Heart left ventricle (tissue), 16 donors: ENCODE measurements around the gene ATP9B. TPM values are rescaled to one million over a fixed set of nuclear protein-coding genes. Genes with fewer than 3 reads are reported as not detected.

Experiments
- ATAC-seq, 4 donors: fragments of 200-7000 bp; cut with Tn5 transposase; one replicate each; pipeline ENCODE4 v1.9.1; 2020 to 2022; ENCODE audit warnings: moderate library complexity in 4 of 4, mild to moderate bottlenecking in 3 of 4, moderate number of reproducible peaks in 1 of 4
- DNase-seq, 5 donors: peaks; one replicate each; pipeline ENCODE4 v3.0.0-alpha.2; 2020
- H3K27ac ChIP-seq, 12 donors: fragments of 200-600 bp; sonication (generic) in 4 of 12; one replicate each; pipeline versions ENCODE4 v1.5.0 to v1.8.0; 2016 to 2022; ENCODE audit warnings: mild to moderate bottlenecking in 2 of 12
- H3K27me3 ChIP-seq, 9 donors: fragments of 200-600 bp; sonication (generic) in 2 of 9; one replicate each; pipeline versions ENCODE4 v1.5.1 to v1.8.0; 2016 to 2022; ENCODE audit warnings: mild to moderate bottlenecking in 3 of 9
- H3K36me3 ChIP-seq, 9 donors: fragments of 200-600 bp; sonication (generic) in 2 of 9; one replicate each; pipeline versions ENCODE4 v1.5.0 to v1.8.0; 2018 to 2022; ENCODE audit warnings: mild to moderate bottlenecking in 2 of 9
- H3K4me1 ChIP-seq, 12 donors: fragments of 200-600 bp; sonication (generic) in 4 of 12; one replicate each; pipeline versions ENCODE4 v1.5.0 to v1.8.0; 2016 to 2022; ENCODE audit warnings: mild to moderate bottlenecking in 3 of 12
- H3K4me3 ChIP-seq, 12 donors: fragments of 200-600 bp; sonication (generic) in 4 of 12; one replicate each; pipeline versions ENCODE4 v1.5.0 to v1.8.0; 2017 to 2022; ENCODE audit warnings: mild to moderate bottlenecking in 9 of 12, moderate library complexity in 4 of 12
- H3K9me3 ChIP-seq, 12 donors: fragments of 200-600 bp; sonication (generic) in 4 of 12; one replicate each; pipeline versions ENCODE4 v1.5.0 to v1.8.0; 2016 to 2022; ENCODE audit warnings: mild to moderate bottlenecking in 1 of 12
- POLR2A ChIP-seq, 2 donors: fragments of 450-650 bp; IDR thresholded peaks; one replicate each; pipeline ENCODE4 v1.6.1; 2017; ENCODE audit warnings: antibody characterized with exemption in 2 of 2, mild to moderate bottlenecking in 2 of 2, moderate library complexity in 2 of 2
- WGBS, 4 donors: extraction: QIAGEN DNeasy Blood & Tissue Kit in 2 of 4; methylation state at CpG; one replicate each; pipeline versions ENCODE4 v1.1.5 to v1.1.7; 2013 to 2018; 5-methylcytosine and 5-hydroxymethylcytosine counted together
- intact Hi-C, 10 donors: fragments of 100-400 bp; cut with DNase I; formaldehyde crosslinking; loops; one replicate each; pipeline versions ENCODE4 v1.11.1 to v1.14.2; 2022
- polyA plus RNA-seq, 2 donors: library from polyadenylated mRNA; stranded (reverse); fragments of 200-250 nt; gene quantifications; one replicate each; pipeline ENCODE4 v1.2.3, GENCODE V29; 2013
- total RNA-seq, 9 donors: library from RNA; depleted of rRNA in 2 of 9; stranded (reverse); fragments of >200 nt in 2 of 9; fragmentation: NEBNext Ultra II Directional in 3 of 9; extraction: Animal tissue kit (Norgen Biotek cat#: 25700) in 3 of 9; gene quantifications; one replicate each; pipeline versions ENCODE4 v1.1.0 to v1.2.4, GENCODE V29; 2016 to 2023
- TF ChIP-seq, protein P1 (sequence below), 12 donors: fragments of 200-600 bp; sonication (generic) in 4 of 12; IDR thresholded peaks; one replicate each; pipeline versions ENCODE4 v1.5.0 to v1.8.0; 2018 to 2022; ENCODE audit warnings: antibody characterized with exemption in 12 of 12, mild to moderate bottlenecking in 5 of 12
- donor health status: ischemic (EF 13 %, LVEDD 7.1; RV severe dilation, severe dysfunction).
- donor health status: healthy with polysubstance abuse.
- donor health status: DM: no; HTN: yes; CAD: no.
- donor health status: DM: no; HTN: no; CAD: no.
- donor health status: ischemic (EF 25% LVEDD 6.9; RV normal size, moderate dysfunction).
- donor health status: ischemic (EF 25% LVEDD 5.7; RV mildly dilated, moderate dysfunction).
- donor health status: healthy.
- donor health status: DM: yes; HTN: yes; CAD: no.
- donor health status: ischemic (EF 35%, LVEDD 5.7; RV mildly dilated, moderate dysfunction).
- donor health status: nonischemic (EF 11% LVEDD 7.7; RV severe dilation, severe dysfunction).
- donor health status: DM: yes; HTN: yes; CAD: no.
- donor health status: PGD.
- donor health status: ischemic (EF 29% LVEDD 5.4; RV normal size, mild dysfunction).
- donor health status: nonischemic (EF 23%, LVEDD 6.1; RV moderate dilation, normal function).

The ATP9B gene
- total and polyA plus RNA-seq, 11 donors = 7.4 to 23.9 (median 12.8) TPM

DNA sequence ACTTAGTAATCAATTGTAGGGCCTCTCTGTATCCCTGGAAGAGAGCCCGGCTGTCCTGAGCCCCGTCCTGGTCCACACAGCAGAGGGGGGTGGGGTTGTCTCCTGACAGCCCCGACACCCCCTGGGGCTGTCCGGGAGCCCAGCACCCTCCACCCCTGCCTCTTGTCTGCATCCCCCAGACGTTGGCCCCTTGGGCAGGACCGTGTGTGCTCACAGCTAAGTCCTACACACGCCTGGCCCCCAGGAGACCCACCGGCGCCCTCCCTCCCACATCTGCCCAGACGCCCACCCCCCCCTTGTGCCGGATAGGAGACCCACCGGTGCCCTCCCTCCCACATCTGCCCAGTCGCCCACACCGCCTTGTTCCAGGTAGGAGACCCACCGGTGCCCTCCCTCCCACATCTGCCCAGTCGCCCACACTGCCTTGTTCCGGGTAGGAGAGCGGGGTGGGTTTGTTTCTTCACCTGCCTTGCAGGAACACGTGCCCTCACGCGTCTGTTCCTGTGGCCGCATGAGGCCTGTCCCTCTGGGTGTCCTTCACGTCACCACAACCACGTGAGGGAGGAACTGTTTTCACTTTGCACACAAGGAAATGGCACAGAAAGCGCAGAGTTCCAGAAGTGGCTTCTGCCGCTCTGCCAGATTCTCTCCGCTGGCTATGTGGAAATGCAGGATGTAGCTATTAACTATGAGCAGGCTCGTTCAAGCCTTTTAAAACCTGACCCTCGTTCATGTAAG, 265.5 kb downstream of the ATP9B start:
- H3K9me3 ChIP-seq = no peaks in the 10 kb centered on the region
- 66 to 79% (median 78%) methylated on average over 21 to 29 of the region's 29 CpGs for WGBS, 4 donors
- no peak overlapping the region for H3K27ac ChIP-seq
- no peak for TF ChIP-seq POLR2A (IDR thresholded peaks at IDR 0.05)
- TF ChIP-seq, protein P1, sequence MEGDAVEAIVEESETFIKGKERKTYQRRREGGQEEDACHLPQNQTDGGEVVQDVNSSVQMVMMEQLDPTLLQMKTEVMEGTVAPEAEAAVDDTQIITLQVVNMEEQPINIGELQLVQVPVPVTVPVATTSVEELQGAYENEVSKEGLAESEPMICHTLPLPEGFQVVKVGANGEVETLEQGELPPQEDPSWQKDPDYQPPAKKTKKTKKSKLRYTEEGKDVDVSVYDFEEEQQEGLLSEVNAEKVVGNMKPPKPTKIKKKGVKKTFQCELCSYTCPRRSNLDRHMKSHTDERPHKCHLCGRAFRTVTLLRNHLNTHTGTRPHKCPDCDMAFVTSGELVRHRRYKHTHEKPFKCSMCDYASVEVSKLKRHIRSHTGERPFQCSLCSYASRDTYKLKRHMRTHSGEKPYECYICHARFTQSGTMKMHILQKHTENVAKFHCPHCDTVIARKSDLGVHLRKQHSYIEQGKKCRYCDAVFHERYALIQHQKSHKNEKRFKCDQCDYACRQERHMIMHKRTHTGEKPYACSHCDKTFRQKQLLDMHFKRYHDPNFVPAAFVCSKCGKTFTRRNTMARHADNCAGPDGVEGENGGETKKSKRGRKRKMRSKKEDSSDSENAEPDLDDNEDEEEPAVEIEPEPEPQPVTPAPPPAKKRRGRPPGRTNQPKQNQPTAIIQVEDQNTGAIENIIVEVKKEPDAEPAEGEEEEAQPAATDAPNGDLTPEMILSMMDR (IDR thresholded peaks at IDR 0.05) = no peak
- DNase-seq (no peak), ATAC-seq (peak in 2 of 4 donors; percentile 16 to 17)
- H3K36me3 ChIP-seq = peaks cover 0 to 59% (median 53%) of the 10 kb centered on the region in 9 donors
- H3K4me3 ChIP-seq = no peak overlapping the region
- H3K27me3 ChIP-seq = no peaks in the 10 kb centered on the region
- H3K4me1 ChIP-seq = peaks cover 0 to 6% (median 0%) of the 10 kb centered on the region in 12 donors
- intact Hi-C loops = no loop called here

DNA sequence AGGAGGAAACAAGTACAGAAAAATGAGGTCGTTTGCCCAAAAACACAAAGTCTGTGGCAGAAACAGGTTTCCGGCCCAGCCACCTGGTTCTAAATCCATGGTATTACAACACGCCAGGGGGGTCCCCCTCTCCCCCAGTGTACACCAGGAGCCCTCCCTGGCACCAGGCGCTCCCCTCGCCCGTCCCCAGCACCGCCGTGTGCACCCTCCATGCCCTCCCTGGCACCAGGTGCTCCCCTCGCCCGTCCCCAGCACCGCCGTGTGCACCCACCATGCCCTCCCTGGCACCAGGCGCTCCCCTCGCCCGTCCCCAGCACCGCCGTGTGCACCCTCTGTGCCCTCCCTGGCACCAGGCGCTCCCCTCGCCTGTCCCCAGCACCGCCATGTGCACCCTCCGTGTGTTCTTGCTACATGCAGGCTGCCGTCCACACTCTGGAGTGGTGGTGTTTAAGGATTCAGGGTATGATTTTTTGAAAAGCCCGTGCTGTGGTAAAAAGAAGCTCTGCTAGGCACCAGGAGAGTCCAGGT, 266.7 kb downstream of the ATP9B start:
- TF ChIP-seq POLR2A (IDR thresholded peaks at IDR 0.05) = no peak
- TF ChIP-seq, protein P1 (IDR thresholded peaks at IDR 0.05) = no peak
- peaks cover 0 to 55% (median 40%) of the 10 kb centered on the region in 9 donors for H3K36me3 ChIP-seq
- no peaks in the 10 kb centered on the region for H3K27me3 ChIP-seq
- no peak overlapping the region for H3K4me3 ChIP-seq
- no peak for DNase-seq
- peak in 1 of 4 donors; percentile 33 for ATAC-seq
- intact Hi-C loops = no loop called here
- WGBS, 4 donors = 96 to 98% (median 97%) methylated on average over 23 of the region's 23 CpGs
- no peaks in the 10 kb centered on the region for H3K9me3 ChIP-seq
- H3K27ac ChIP-seq = no peak overlapping the region
- peaks cover 0 to 6% (median 0%) of the 10 kb centered on the region in 12 donors for H3K4me1 ChIP-seq

DNA sequence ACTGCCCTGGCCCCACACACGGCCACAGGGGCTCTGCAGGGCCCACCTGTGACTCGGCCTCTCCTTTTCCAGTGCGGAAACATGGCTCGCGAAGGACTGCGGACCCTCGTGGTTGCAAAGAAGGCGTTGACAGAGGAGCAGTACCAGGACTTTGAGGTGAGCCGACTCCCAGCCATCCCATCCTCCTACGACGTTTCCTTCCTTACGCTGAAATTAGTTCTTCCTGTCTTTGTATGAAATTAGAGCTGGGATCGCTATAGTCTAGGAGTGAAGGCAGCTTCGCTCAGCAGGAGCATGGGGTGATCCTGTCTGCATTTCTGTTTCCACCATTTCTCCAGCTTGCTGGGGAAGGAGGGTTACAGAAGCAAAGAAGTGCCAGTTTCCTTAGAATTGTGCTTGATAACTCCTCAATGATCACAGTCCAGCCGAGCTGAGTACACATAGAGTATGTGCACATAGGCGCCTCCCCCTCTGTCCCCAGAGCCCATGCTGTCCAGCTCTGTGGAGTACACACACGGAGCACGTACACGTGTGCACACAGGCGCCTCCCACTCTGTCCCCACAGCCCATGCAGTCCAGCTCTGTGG, 267.5 kb downstream of the ATP9B start:
- Histone ChIP-seq H3K27ac (no peak overlapping the region), H3K27me3 (no peaks in the 10 kb centered on the region), H3K4me3 (no peak overlapping the region), H3K36me3 (peaks cover 0 to 50% (median 33%) of the 10 kb centered on the region in 9 donors), H3K4me1 (peaks cover 0 to 6% (median 0%) of the 10 kb centered on the region in 12 donors), H3K9me3 (no peaks in the 10 kb centered on the region)
- DNase-seq (no peak), ATAC-seq (peak in 3 of 4 donors; percentile 21 to 53 (median 27))
- WGBS, 4 donors = 57 to 82% (median 70%) methylated on average over 20 of the region's 20 CpGs
- intact Hi-C loops = no loop called here
- TF ChIP-seq, protein P1 (IDR thresholded peaks at IDR 0.05) = no peak
- no peak for TF ChIP-seq POLR2A (IDR thresholded peaks at IDR 0.05)

DNA sequence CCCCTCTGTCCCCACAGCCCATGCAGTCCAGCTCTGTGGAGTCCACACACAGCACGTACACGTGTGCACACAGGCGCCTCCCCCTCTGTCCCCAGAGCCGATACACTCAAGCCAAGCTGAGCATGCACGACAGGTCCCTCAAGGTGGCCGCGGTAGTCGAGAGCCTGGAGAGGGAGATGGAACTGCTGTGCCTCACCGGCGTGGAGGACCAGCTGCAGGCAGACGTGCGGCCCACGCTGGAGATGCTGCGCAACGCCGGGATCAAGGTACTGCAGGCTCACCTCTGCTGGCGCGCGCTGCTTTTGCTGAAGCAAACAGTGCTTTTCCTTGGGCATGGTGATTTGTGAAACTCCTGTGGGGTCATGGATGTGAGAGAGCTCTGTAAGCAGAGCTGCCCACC, 268.0 kb downstream of the ATP9B start:
- intact Hi-C loops = no loop called here
- peaks cover 0 to 55% (median 33%) of the 10 kb centered on the region in 9 donors for H3K36me3 ChIP-seq
- H3K27ac ChIP-seq = no peak overlapping the region
- H3K4me1 ChIP-seq = peaks cover 0 to 6% (median 0%) of the 10 kb centered on the region in 12 donors
- H3K27me3 ChIP-seq = no peaks in the 10 kb centered on the region
- TF ChIP-seq, protein P1 (IDR thresholded peaks at IDR 0.05) = no peak
- TF ChIP-seq POLR2A (IDR thresholded peaks at IDR 0.05) = no peak
- WGBS, 4 donors = 93 to 96% (median 95%) methylated on average over 12 to 19 of the region's 19 CpGs
- no peaks in the 10 kb centered on the region for H3K9me3 ChIP-seq
- H3K4me3 ChIP-seq = no peak overlapping the region
- no peak for DNase-seq
- ATAC-seq = no peak
